Lower leg skin (tissue), 3 donors: Measurements from ENCODE around the gene KCNQ2.

Experiments
- POLR2A ChIP-seq, 2 donors: fragments of 450-650 bp; IDR thresholded peaks; one replicate each; pipeline ENCODE4 v1.6.1; 2016 to 2017; ENCODE audit warnings: antibody characterized with exemption in 2 of 2, mild to moderate bottlenecking in 1 of 2, moderate library complexity in 1 of 2
- TF ChIP-seq, protein P1 (sequence below), 3 donors: fragments of 450-650 bp; IDR thresholded peaks; one replicate each; pipeline ENCODE4 v1.5.1; 2016; ENCODE audit warnings: antibody characterized with exemption in 3 of 3, mild to moderate bottlenecking in 3 of 3, moderate library complexity in 2 of 3

DNA sequence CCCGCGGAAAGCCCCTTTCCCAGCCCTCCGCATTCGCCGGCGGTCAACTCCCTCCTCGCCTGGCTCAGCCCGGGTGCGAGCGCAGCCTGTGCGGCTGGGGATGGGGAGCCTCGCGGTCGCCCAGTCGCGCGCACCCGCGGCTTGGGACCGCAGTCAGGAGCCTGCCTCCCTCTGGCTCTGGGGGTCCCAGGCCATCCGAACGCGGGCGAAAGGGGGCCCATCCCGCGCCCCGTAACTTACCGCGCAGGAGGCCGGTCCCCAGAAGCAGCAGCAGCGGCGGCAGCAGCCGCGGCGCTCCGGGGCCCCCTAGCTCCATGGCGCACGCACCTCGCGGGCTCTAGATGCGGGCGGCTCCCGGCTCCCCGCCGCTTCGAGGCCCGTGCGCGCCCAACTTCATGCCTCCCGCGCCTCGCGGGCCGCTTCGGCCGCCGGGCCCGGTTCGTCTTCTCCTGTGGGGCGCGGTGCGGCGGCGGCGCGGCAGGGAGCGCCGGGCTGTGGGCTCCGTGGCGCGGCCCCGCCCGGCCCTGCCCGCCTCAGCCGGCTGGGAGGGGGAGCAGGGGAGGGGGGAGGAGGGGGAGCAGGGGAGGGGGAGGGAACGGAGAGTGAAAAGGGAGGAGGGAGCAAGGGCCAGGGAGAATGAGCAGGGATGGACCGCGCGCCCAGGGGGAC, 111.5 kb downstream of the KCNQ2 start, which contains the start of gene CHRNA4:
- TF ChIP-seq, protein P1, sequence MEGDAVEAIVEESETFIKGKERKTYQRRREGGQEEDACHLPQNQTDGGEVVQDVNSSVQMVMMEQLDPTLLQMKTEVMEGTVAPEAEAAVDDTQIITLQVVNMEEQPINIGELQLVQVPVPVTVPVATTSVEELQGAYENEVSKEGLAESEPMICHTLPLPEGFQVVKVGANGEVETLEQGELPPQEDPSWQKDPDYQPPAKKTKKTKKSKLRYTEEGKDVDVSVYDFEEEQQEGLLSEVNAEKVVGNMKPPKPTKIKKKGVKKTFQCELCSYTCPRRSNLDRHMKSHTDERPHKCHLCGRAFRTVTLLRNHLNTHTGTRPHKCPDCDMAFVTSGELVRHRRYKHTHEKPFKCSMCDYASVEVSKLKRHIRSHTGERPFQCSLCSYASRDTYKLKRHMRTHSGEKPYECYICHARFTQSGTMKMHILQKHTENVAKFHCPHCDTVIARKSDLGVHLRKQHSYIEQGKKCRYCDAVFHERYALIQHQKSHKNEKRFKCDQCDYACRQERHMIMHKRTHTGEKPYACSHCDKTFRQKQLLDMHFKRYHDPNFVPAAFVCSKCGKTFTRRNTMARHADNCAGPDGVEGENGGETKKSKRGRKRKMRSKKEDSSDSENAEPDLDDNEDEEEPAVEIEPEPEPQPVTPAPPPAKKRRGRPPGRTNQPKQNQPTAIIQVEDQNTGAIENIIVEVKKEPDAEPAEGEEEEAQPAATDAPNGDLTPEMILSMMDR (IDR thresholded peaks at IDR 0.05): no peak
- TF ChIP-seq POLR2A (IDR thresholded peaks at IDR 0.05): no peak
